Psoas muscle (tissue), 8 donors: ENCODE data around the gene DOCK3. TPM values are rescaled to one million over a fixed set of nuclear protein-coding genes. Genes with fewer than 3 reads are reported as not detected.

Experiments
- ATAC-seq, 4 donors: fragments of 200-7000 bp; cut with Tn5 transposase; one replicate each; pipeline ENCODE4 v1.9.1; 2020; ENCODE audit warnings: moderate library complexity in 3 of 4, mild to moderate bottlenecking in 2 of 4
- DNase-seq, 2 donors: peaks; one replicate each; pipeline ENCODE4 v3.0.0-alpha.2; 2020
- H3K27ac ChIP-seq: fragments of 200-600 bp; one replicate; pipeline ENCODE4 v1.8.0; 2022
- H3K27me3 ChIP-seq, 3 donors: fragments of 200-600 bp in 1 of 3; one replicate each; pipeline versions ENCODE4 v1.6.1 to v1.8.0; 2013 to 2022; ENCODE audit warnings: low read length in 2 of 3, mild to moderate bottlenecking in 2 of 3, moderate library complexity in 1 of 3; ENCODE audit not compliant: insufficient read depth in 3 of 3
- H3K36me3 ChIP-seq, 2 donors: fragments of 200-600 bp in 1 of 2; one replicate each; pipeline versions ENCODE4 v1.6.1 to v1.8.0; 2013 to 2022; ENCODE audit warnings: low read depth in 1 of 2, mild to moderate bottlenecking in 1 of 2, moderate library complexity in 1 of 2; ENCODE audit not compliant: insufficient read depth in 1 of 2
- H3K4me1 ChIP-seq: fragments of 200-600 bp; one replicate; pipeline ENCODE4 v1.8.0; 2022
- H3K4me3 ChIP-seq: fragments of 200-600 bp; one replicate; pipeline ENCODE4 v1.8.0; 2022; ENCODE audit warnings: mild to moderate bottlenecking
- H3K9me3 ChIP-seq: fragments of 200-600 bp; one replicate; pipeline ENCODE4 v1.8.0; 2022
- WGBS, 3 donors: extraction: QIAGEN DNeasy Blood & Tissue Kit; methylation state at CpG; one replicate each; pipeline versions ENCODE4 v1.1.6 to v1.1.7; 2013; 5-methylcytosine and 5-hydroxymethylcytosine counted together
- intact Hi-C, 2 donors: fragments of 100-400 bp; cut with DNase I; formaldehyde crosslinking; loops; one replicate each; pipeline versions ENCODE4 v1.11.0 to v1.14.2; 2022
- polyA plus RNA-seq, 3 donors: library from polyadenylated mRNA; stranded (reverse); fragments of 200-250 nt; gene quantifications; one replicate each; pipeline ENCODE4 v1.2.3, GENCODE V29; 2013
- total RNA-seq, 4 donors: library from RNA; stranded (reverse); fragmentation: NEBNext Ultra II Directional in 2 of 4; extraction: Animal tissue kit (Norgen Biotek cat#: 25700) in 2 of 4; gene quantifications; one replicate each; pipeline versions ENCODE4 v1.2.1 to v1.2.4, GENCODE V29; 2021 to 2023
- TF ChIP-seq, protein P1 (sequence below): fragments of 200-600 bp; IDR thresholded peaks from one replicate; pipeline ENCODE4 v1.8.0; 2022; ENCODE audit warnings: antibody characterized with exemption
- donor health status: healthy with polysubstance abuse.
- donor health status: DM: no; HTN: no; CAD: no; lungs with moderate emphysema.
- donor health status: Bipolar disorder and iron deficiency.
- donor health status: healthy.
- donor health status: DM: yes; HTN: yes; CAD: no.
- donor health status: DM: no; HTN: no; CAD: no.
- donor health status: DM: no; HTN: no; CAD: no.
- donor health status: DM: yes; HTN: yes; CAD: no.

The DOCK3 gene
- total and polyA plus RNA-seq, 7 donors: 0.01 to 0.91 (median 0.87) TPM

GRCh38 chr3:51395493-51396213 lies 720.9 kb downstream of the DOCK3 start:
- DNase-seq (no peak), ATAC-seq (no peak)
- 65 to 69% (median 67%) methylated on average over 12 of the region's 12 CpGs for WGBS, 3 donors
- H3K4me3 ChIP-seq: no peak overlapping the region
- H3K36me3 ChIP-seq: peaks cover 0 to 83% of the 10 kb centered on the region in 2 donors
- no peaks in the 10 kb centered on the region for H3K9me3 ChIP-seq
- peak overlapping the region; percentile 38 for H3K27ac ChIP-seq
- H3K27me3 ChIP-seq: no peaks in the 10 kb centered on the region
- intact Hi-C loops: loop anchor here in 1 of 2 donors (10.0 kb wide), 1 partner anchor 279 kb away; the partner anchor contains the start of gene TEX264
- peaks cover 38% of the 10 kb centered on the region for H3K4me1 ChIP-seq
- TF ChIP-seq, protein P1, sequence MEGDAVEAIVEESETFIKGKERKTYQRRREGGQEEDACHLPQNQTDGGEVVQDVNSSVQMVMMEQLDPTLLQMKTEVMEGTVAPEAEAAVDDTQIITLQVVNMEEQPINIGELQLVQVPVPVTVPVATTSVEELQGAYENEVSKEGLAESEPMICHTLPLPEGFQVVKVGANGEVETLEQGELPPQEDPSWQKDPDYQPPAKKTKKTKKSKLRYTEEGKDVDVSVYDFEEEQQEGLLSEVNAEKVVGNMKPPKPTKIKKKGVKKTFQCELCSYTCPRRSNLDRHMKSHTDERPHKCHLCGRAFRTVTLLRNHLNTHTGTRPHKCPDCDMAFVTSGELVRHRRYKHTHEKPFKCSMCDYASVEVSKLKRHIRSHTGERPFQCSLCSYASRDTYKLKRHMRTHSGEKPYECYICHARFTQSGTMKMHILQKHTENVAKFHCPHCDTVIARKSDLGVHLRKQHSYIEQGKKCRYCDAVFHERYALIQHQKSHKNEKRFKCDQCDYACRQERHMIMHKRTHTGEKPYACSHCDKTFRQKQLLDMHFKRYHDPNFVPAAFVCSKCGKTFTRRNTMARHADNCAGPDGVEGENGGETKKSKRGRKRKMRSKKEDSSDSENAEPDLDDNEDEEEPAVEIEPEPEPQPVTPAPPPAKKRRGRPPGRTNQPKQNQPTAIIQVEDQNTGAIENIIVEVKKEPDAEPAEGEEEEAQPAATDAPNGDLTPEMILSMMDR: no peak

- WGBS, 3 donors: 89 to 100% (median 89%) methylated on average over 1 of the region's 1 CpG
- Histone ChIP-seq H3K4me3 (no peak overlapping the region), H3K27me3 (no peaks in the 10 kb centered on the region), H3K36me3 (peaks cover 0 to 90% of the 10 kb centered on the region in 2 donors), H3K4me1 (peaks cover 37% of the 10 kb centered on the region), H3K9me3 (no peaks in the 10 kb centered on the region), H3K27ac (peak overlapping the region; percentile 38)
- intact Hi-C loops: loop anchor here in 1 of 2 donors (10.0 kb wide), 1 partner anchor 278 kb away; the partner anchor contains the start of gene TEX264
- ATAC-seq: no peak
- TF ChIP-seq, protein P1: no peak
- no peak for DNase-seq
These were observed 721.7 kb downstream of the DOCK3 start for GRCh38 chr3:51396401-51396800.

DNA sequence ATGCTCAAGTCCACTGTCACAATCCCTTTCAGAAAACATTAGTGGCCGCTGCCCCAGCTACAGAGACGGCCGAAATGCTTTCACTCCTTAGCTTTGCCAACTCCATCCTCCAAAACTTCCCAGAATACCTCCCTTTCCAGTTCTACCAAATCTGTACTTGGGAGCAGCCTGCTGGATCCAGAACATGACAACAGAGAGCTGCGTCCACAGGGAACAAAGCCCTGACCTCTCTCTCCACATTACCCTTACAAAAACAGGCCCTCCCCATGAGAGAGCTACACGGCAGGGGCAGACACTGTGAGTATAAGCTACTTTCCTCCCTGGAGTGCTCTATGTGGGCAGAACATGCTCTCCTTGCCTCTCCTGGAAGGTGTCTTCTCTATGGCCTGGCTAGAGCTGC lies 722.7 kb downstream of the DOCK3 start:
- Histone ChIP-seq H3K4me1 (peaks cover 33% of the 10 kb centered on the region), H3K27ac (peak overlapping the region; percentile 38)
- no peak for ATAC-seq

DNA sequence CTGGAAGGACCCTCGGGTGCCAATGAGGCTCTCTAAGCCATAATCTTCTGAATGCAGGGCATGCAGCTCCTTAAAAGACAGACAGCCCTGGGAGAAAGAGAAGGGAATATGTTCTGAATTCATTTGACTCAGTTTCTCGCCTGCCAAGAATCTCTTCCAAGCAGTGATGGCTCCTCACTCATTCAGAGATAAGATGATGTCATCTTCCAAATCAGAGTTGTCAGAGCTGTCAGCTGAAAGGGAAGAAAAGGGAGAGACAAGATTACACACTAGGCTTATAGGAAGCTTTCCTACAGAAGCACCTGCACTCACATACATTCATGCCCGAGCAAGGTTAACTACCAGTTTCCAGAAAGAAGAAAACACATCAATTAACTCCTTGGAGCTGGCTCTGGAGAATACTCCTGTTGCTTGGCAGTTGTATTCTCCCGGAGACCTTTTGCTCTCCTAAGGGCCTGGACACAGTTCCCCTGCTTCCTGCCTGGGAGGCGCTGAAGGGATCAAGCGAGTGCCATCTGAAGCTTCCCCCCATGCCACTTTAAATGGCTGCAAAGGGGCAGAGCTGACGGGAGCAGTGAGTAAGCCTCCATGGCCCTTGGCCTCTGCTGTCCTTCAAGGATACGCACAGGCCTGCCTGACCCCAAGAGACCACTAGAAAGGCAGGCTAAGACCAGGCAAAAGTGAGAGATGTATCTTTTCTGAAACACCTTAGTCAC lies 724.0 kb downstream of the DOCK3 start:
- TF ChIP-seq, protein P1: no peak
- H3K27ac ChIP-seq: no peak overlapping the region
- 70 to 74% (median 72%) methylated on average over 8 of the region's 8 CpGs for WGBS, 3 donors
- peaks cover 0 to 92% of the 10 kb centered on the region in 2 donors for H3K36me3 ChIP-seq
- H3K4me3 ChIP-seq: no peak overlapping the region
- intact Hi-C loops: loop anchor here in 1 of 2 donors (10.0 kb wide), 1 partner anchor 276 kb away; the partner anchor contains the start of gene TEX264
- H3K9me3 ChIP-seq: no peaks in the 10 kb centered on the region
- no peak for ATAC-seq
- DNase-seq: no peak
- no peaks in the 10 kb centered on the region for H3K27me3 ChIP-seq
- H3K4me1 ChIP-seq: peaks cover 21% of the 10 kb centered on the region

More for the DNA sequence above, 722.7 kb downstream of the DOCK3 start:
- intact Hi-C loops: loop anchor here in 1 of 2 donors (10.0 kb wide), 1 partner anchor 277 kb away; the partner anchor contains the start of gene TEX264
- no peaks in the 10 kb centered on the region for H3K9me3 ChIP-seq
- no peak overlapping the region for H3K4me3 ChIP-seq
- TF ChIP-seq, protein P1: no peak
- DNase-seq: no peak
- H3K27me3 ChIP-seq: no peaks in the 10 kb centered on the region
- WGBS, 3 donors: 52 to 76% (median 66%) methylated on average over 5 of the region's 5 CpGs
- peaks cover 0 to 97% of the 10 kb centered on the region in 2 donors for H3K36me3 ChIP-seq
